Measurements from ENCODE around the gene APLN. TPM values are rescaled to one million over a fixed set of nuclear protein-coding genes. Genes with fewer than 3 reads are reported as not detected.

The APLN gene
- total and polyA plus RNA-seq, 2 of the 13 experiments (the other 11 are each of a cell fraction or from before 2014, with no cell fraction given), result 0.02 to 0.17 TPM

GRCh38 chrX:129682979-129683378 lies 28.2 kb upstream of the APLN start (continued):
- TF ChIP-seq ZNF18 (CRISPR knock-in tag; IDR thresholded peaks at IDR 0.05; ENCODE audit: insufficient replicate concordance), result no peak

- BruUV-seq (replicated peaks), result no TSS peak
- in situ Hi-C loops (cut with HindIII; ENCODE audit: extremely low pct_ligation_motif_present, low pct_unique_long_range_greater_than_20kb) (no loop called here), intact Hi-C loops (cut with micrococcal nuclease; ENCODE audit: unreplicated experiment) (no loop called here)
- Histone ChIP-seq H3K9me3 (ENCODE audit: low read length) (no peaks in the 10 kb centered on the region), H3K4me1 (ENCODE audit: insufficient read depth, low read length) (peaks cover 18% of the 10 kb centered on the region), H4K20me1 (ENCODE audit: insufficient read depth, low read length) (no peaks in the 10 kb centered on the region), H3K9ac (ENCODE audit: insufficient read depth, low read depth, low read length) (no peak overlapping the region), H3K27me3 (ENCODE audit: control insufficient read depth in 1 of 2, insufficient read depth in 2 of 2, low read length in 2 of 2) (no peaks in the 10 kb centered on the region), H3K4me2 (ENCODE audit: low read depth, low read length) (no peak overlapping the region), H3K27ac (ENCODE audit: extremely low read length, insufficient read depth, low read length) (no peak overlapping the region), H3K79me2 (ENCODE audit: insufficient read depth, low read length) (no peaks in the 10 kb centered on the region), H3K36me3 (replicated peaks in 1 of 2; ENCODE audit: control insufficient read depth in 1 of 2, insufficient read depth in 2 of 2, low read length in 2 of 2) (no peaks in the 10 kb centered on the region), H3K4me3 (replicated peaks in 1 of 3; ENCODE audit: insufficient read depth in 1 of 3, low read depth in 2 of 3, low read length in 3 of 3) (no peak overlapping the region), H2AFZ (ENCODE audit: low read length) (no peak overlapping the region)
- DNase-seq (ENCODE audit: low spot score) (no peak), ATAC-seq (no peak), FAIRE-seq (no peak)
- 94% methylated on average over 1 of the region's 1 CpG for WGBS (ENCODE audit: low lambda C conversion rate)
- TF ChIP-seq ZBTB1 (CRISPR knock-in tag; IDR thresholded peaks at IDR 0.05; ENCODE audit: borderline replicate concordance) (no peak), DR1 (CRISPR knock-in tag; IDR thresholded peaks at IDR 0.05) (no peak), ZNF230 (CRISPR knock-in tag; IDR thresholded peaks at IDR 0.05) (no peak), MLLT10 (CRISPR knock-in tag; IDR thresholded peaks at IDR 0.05) (no peak)
- TF ChIP-seq, protein P1, sequence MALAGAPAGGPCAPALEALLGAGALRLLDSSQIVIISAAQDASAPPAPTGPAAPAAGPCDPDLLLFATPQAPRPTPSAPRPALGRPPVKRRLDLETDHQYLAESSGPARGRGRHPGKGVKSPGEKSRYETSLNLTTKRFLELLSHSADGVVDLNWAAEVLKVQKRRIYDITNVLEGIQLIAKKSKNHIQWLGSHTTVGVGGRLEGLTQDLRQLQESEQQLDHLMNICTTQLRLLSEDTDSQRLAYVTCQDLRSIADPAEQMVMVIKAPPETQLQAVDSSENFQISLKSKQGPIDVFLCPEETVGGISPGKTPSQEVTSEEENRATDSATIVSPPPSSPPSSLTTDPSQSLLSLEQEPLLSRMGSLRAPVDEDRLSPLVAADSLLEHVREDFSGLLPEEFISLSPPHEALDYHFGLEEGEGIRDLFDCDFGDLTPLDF (CRISPR knock-in tag; IDR thresholded peaks at IDR 0.05), result no peak
- CTCF ChIA-PET (ENCODE audit: low intra/inter-chr PET ratio, low total read pairs), result no interaction called here
- POLR2A ChIA-PET, result no interaction called here
Observed at GRCh38 chrX:129679901-129680300, 25.1 kb upstream of the APLN start.
